Measurements from ENCODE around the gene MDM1. TPM values are rescaled to one million over a fixed set of nuclear protein-coding genes. Genes with fewer than 3 reads are reported as not detected.

MDM1 gene
- total RNA-seq, 2 experiments from 2014 or later = 26.2 to 30.8 TPM

GRCh38 chr12:68356060-68356695 is 24.0 kb upstream of the MDM1 start:
- Histone ChIP-seq H3K27ac (ENCODE audit: low read depth, low read length, poor library complexity, severe bottlenecking) (no peak overlapping the region), H3K79me2 (ENCODE audit: insufficient read depth, low read depth, low read length) (no peaks in the 10 kb centered on the region), H3K36me3 (ENCODE audit: insufficient read depth, low read length) (no peaks in the 10 kb centered on the region), H3K9me2 (ENCODE audit: insufficient read depth, low read length) (no peaks in the 10 kb centered on the region), H3K4me1 (ENCODE audit: insufficient read depth, low read length, poor library complexity, severe bottlenecking) (peaks cover 9% of the 10 kb centered on the region), H2AFZ (ENCODE audit: low read length) (no peak overlapping the region), H3K9me3 (ENCODE audit: low read length) (no peaks in the 10 kb centered on the region), H3K4me2 (ENCODE audit: low read length) (no peak overlapping the region), H4K20me1 (ENCODE audit: insufficient read depth, low read length) (no peaks in the 10 kb centered on the region), H3K4me3 (ENCODE audit: low read depth, low read length, poor library complexity, severe bottlenecking) (no peak overlapping the region)
- no peak for DNase-seq (ENCODE audit: low spot score)
- intact Hi-C loops (cut with micrococcal nuclease; ENCODE audit: unreplicated experiment) = loop anchor here (5.0 to 10.0 kb wide), 4 partner anchors 309 to 489 kb away; partner anchors contain the start of genes NUP107 and SLC35E3
- no TSS peak for BruUV-seq (replicated peaks)
- POLR2A ChIA-PET = interaction anchor here (0.5 to 2.3 kb wide), 5 partner anchors 10 to 332 kb away, joined by 3 to 7 read pairs (median 3); no protein-coding TSS in a partner anchor
- TF ChIP-seq CTCF (conservative IDR thresholded peaks at IDR 0.05; ENCODE audit: low read length) (no peak), EZH2phosphoT487 (IDR thresholded peaks at IDR 0.05; ENCODE audit: borderline replicate concordance, low read depth, low read length) (no peak)
- CTCF ChIA-PET (ENCODE audit: unreplicated experiment) = interaction anchor here (0.5 to 0.9 kb wide), 2 partner anchors 21 to 120 kb away, joined by 3 read pairs; no protein-coding TSS in a partner anchor

- H3K9me3 ChIP-seq (ENCODE audit: low read length) = no peaks in the 10 kb centered on the region
- H3K4me3 ChIP-seq (ENCODE audit: low read depth, low read length, poor library complexity, severe bottlenecking) = no peak overlapping the region
- ChIA-PET CTCF (ENCODE audit: unreplicated experiment) (no interaction called here), POLR2A (interaction anchor here (1.6 to 2.3 kb wide), 2 partner anchors 9 to 19 kb away, joined by 7 read pairs; no protein-coding TSS in a partner anchor)
- no TSS peak for BruUV-seq (replicated peaks)
- no peaks in the 10 kb centered on the region for H4K20me1 ChIP-seq (ENCODE audit: insufficient read depth, low read length)
- no peaks in the 10 kb centered on the region for H3K9me2 ChIP-seq (ENCODE audit: insufficient read depth, low read length)
- H3K36me3 ChIP-seq (ENCODE audit: insufficient read depth, low read length) = no peaks in the 10 kb centered on the region
- TF ChIP-seq EZH2phosphoT487 (IDR thresholded peaks at IDR 0.05; ENCODE audit: borderline replicate concordance, low read depth, low read length) (no peak), CTCF (conservative IDR thresholded peaks at IDR 0.05; ENCODE audit: low read length) (no peak)
- H3K4me1 ChIP-seq (ENCODE audit: insufficient read depth, low read length, poor library complexity, severe bottlenecking) = peaks cover 9% of the 10 kb centered on the region
- no peak for DNase-seq (ENCODE audit: low spot score)
- no peaks in the 10 kb centered on the region for H3K79me2 ChIP-seq (ENCODE audit: insufficient read depth, low read depth, low read length)
- H3K27ac ChIP-seq (ENCODE audit: low read depth, low read length, poor library complexity, severe bottlenecking) = no peak overlapping the region
- no peak overlapping the region for H3K4me2 ChIP-seq (ENCODE audit: low read length)
- no peak overlapping the region for H2AFZ ChIP-seq (ENCODE audit: low read length)
- intact Hi-C loops (cut with micrococcal nuclease; ENCODE audit: unreplicated experiment) = loop anchor here (5.0 to 10.0 kb wide), 4 partner anchors 310 to 490 kb away; partner anchors contain the start of genes NUP107 and SLC35E3
Observed at GRCh38 chr12:68354977-68355541, 22.9 kb upstream of the MDM1 start.

- intact Hi-C loops (cut with micrococcal nuclease; ENCODE audit: unreplicated experiment) = loop anchor here (10.0 kb wide), 3 partner anchors 313 to 493 kb away; partner anchors contain the start of gene SLC35E3
- Histone ChIP-seq H2AFZ (ENCODE audit: low read length) (no peak overlapping the region), H3K36me3 (ENCODE audit: insufficient read depth, low read length) (no peaks in the 10 kb centered on the region), H3K9me3 (ENCODE audit: low read length) (no peaks in the 10 kb centered on the region), H3K4me2 (ENCODE audit: low read length) (no peak overlapping the region), H3K4me1 (ENCODE audit: insufficient read depth, low read length, poor library complexity, severe bottlenecking) (no peaks in the 10 kb centered on the region), H4K20me1 (ENCODE audit: insufficient read depth, low read length) (no peaks in the 10 kb centered on the region), H3K9me2 (ENCODE audit: insufficient read depth, low read length) (no peaks in the 10 kb centered on the region), H3K79me2 (ENCODE audit: insufficient read depth, low read depth, low read length) (no peaks in the 10 kb centered on the region), H3K4me3 (ENCODE audit: low read depth, low read length, poor library complexity, severe bottlenecking) (no peak overlapping the region), H3K27ac (ENCODE audit: low read depth, low read length, poor library complexity, severe bottlenecking) (no peak overlapping the region)
- CTCF ChIA-PET (ENCODE audit: unreplicated experiment) = no interaction called here
- TF ChIP-seq CTCF (conservative IDR thresholded peaks at IDR 0.05; ENCODE audit: low read length) (no peak), EZH2phosphoT487 (IDR thresholded peaks at IDR 0.05; ENCODE audit: borderline replicate concordance, low read depth, low read length) (no peak)
- POLR2A ChIA-PET = interaction anchor here (0.6 kb wide), 1 partner anchor 29 kb away, joined by 3 read pairs; no protein-coding TSS in a partner anchor
- BruUV-seq (replicated peaks) = no TSS peak
- no peak for DNase-seq (ENCODE audit: low spot score)
Observed at GRCh38 chr12:68352067-68352466, 19.9 kb upstream of the MDM1 start.
